ENCODE measurements around the gene KCNK7.

Gene KCNK7

GRCh38 chr11:65627202-65627601 is 31.6 kb upstream of the KCNK7 start:
- no peak for DNase-seq (ENCODE audit: low spot score)

- DNase-seq (ENCODE audit: low spot score), result peak; percentile 84
These were observed 30.2 kb upstream of the KCNK7 start for GRCh38 chr11:65625628-65626342.

- no peak for DNase-seq (ENCODE audit: low spot score)
These were observed 29.5 kb upstream of the KCNK7 start for GRCh38 chr11:65624931-65625627.

GRCh38 chr11:65623852-65624616 is 28.4 kb upstream of the KCNK7 start:
- DNase-seq (ENCODE audit: low spot score), result no peak

- no peak for DNase-seq (ENCODE audit: low spot score)
These were observed 27.6 kb upstream of the KCNK7 start for GRCh38 chr11:65623177-65623576.

- DNase-seq (ENCODE audit: low spot score), result no peak
These were observed 26.4 kb upstream of the KCNK7 start for GRCh38 chr11:65622011-65622410.

- no peak for DNase-seq (ENCODE audit: low spot score)
These were observed 25.9 kb upstream of the KCNK7 start for GRCh38 chr11:65621460-65621859.

- DNase-seq (ENCODE audit: low spot score), result no peak
These were observed 25.1 kb upstream of the KCNK7 start for GRCh38 chr11:65620666-65621065.

GRCh38 chr11:65619281-65619928 is 23.8 kb upstream of the KCNK7 start:
- no peak for DNase-seq (ENCODE audit: low spot score)

- no peak for DNase-seq (ENCODE audit: low spot score)
These were observed 23.2 kb upstream of the KCNK7 start for GRCh38 chr11:65618763-65619162.

GRCh38 chr11:65617990-65618751 is 22.6 kb upstream of the KCNK7 start:
- no peak for DNase-seq (ENCODE audit: low spot score)

GRCh38 chr11:65617136-65617850 is 21.7 kb upstream of the KCNK7 start:
- DNase-seq (ENCODE audit: low spot score), result no peak

GRCh38 chr11:65616575-65617001 is 21.0 kb upstream of the KCNK7 start:
- DNase-seq (ENCODE audit: low spot score), result no peak

- peak; percentile 35 for DNase-seq (ENCODE audit: low spot score)
These were observed 20.5 kb upstream of the KCNK7 start for GRCh38 chr11:65615950-65616574.

- peak; percentile 100 for DNase-seq (ENCODE audit: low spot score)
These were observed 19.8 kb upstream of the KCNK7 start, which contains the start of gene PCNX3 for GRCh38 chr11:65615229-65615949. TSS of gene PCNX3 (plus strand) at chr11:65615776. CDS start at chr11:65616312, 536 bp downstream.

GRCh38 chr11:65613091-65613928 is 17.7 kb upstream of the KCNK7 start:
- no peak for DNase-seq (ENCODE audit: low spot score)

GRCh38 chr11:65612691-65613090 is 17.1 kb upstream of the KCNK7 start:
- no peak for DNase-seq (ENCODE audit: low spot score)

GRCh38 chr11:65611758-65612603 is 16.4 kb upstream of the KCNK7 start:
- DNase-seq (ENCODE audit: low spot score), result no peak
